HEK293 (cell line): Measurements from ENCODE around the gene PYY.

ENCODE experiments used
- CTCF ChIA-PET: fragments of 350-600 bp; formaldehyde crosslinking; extraction: SDS; loops from one replicate; lab custom pipeline; 2021; ENCODE audit warnings: antibody characterized with exemption; lab: Yijun Ruan, JAX
- POLR2A ChIA-PET: fragments of 300-600 bp; formaldehyde crosslinking; extraction: SDS; loops from one replicate; lab custom pipeline; 2020; ENCODE audit warnings: antibody characterized with exemption, inconsistent platforms; lab: Yijun Ruan, JAX
- H3K27ac ChIP-seq: fragments of 200-500 bp; sonication (Bioruptor generic); 2 replicates; pipeline ENCODE4 v1.5.1; 2014; ENCODE audit warnings: low read depth, low read length, control low read depth, inconsistent platforms; ENCODE audit errors: extremely low read depth
- H3K36me3 ChIP-seq, 2 experiments: fragments of 200-500 bp in 1 of 2; sonication (Bioruptor generic) in 1 of 2; 1 replicate in 1 of 2; 2 replicates in 1 of 2; pipeline ENCODE4 v1.5.1; 2014 to 2017; ENCODE audit warnings: inconsistent platforms in 2 of 2, low read length in 2 of 2; ENCODE audit not compliant: control insufficient read depth in 2 of 2, insufficient read depth in 1 of 2
- H3K4me1 ChIP-seq: fragments of 200-500 bp; sonication (Bioruptor generic); 2 replicates; pipeline ENCODE4 v1.5.1; 2014; ENCODE audit warnings: mild to moderate bottlenecking, low read length, inconsistent platforms; ENCODE audit not compliant: control insufficient read depth, insufficient read depth
- H3K4me3 ChIP-seq: 2 replicates; pipeline ENCODE4 v1.5.1; 2011; ENCODE audit warnings: low read depth, mild to moderate bottlenecking, control low read depth, low read length, moderate library complexity
- H3K9me3 ChIP-seq: fragments of 200-500 bp; sonication (Bioruptor generic); 2 replicates; pipeline ENCODE4 v1.5.1; 2014; ENCODE audit warnings: low read depth, low read length, inconsistent platforms; ENCODE audit not compliant: control insufficient read depth, insufficient read depth
- GLI4 ChIP-seq: fragments of 450-650 bp; formaldehyde crosslinking; IDR thresholded peaks from 2 replicates; pipeline ENCODE4 v1.5.1; 2016; ENCODE audit warnings: missing biosample characterization, missing genetic modification characterization
- PRDM1 ChIP-seq: fragments of 450-650 bp; formaldehyde crosslinking; IDR thresholded peaks from 2 replicates; pipeline ENCODE4; 2016; ENCODE audit warnings: missing biosample characterization, missing genetic modification characterization
- SCRT2 ChIP-seq: fragments of 450-650 bp; formaldehyde crosslinking; IDR thresholded peaks from 2 replicates; pipeline ENCODE4 v1.5.1; 2016; ENCODE audit warnings: missing biosample characterization, missing genetic modification characterization
- SP2 ChIP-seq: fragments of 450-650 bp; formaldehyde crosslinking; IDR thresholded peaks from 2 replicates; pipeline ENCODE4 v1.5.1; 2016; ENCODE audit warnings: missing biosample characterization, missing genetic modification characterization
- ZNF248 ChIP-seq: fragments of 450-650 bp; formaldehyde crosslinking; IDR thresholded peaks from 2 replicates; pipeline ENCODE4 v1.5.1; 2017; ENCODE audit warnings: missing biosample characterization, missing genetic modification characterization
- ZNF366 ChIP-seq: fragments of 450-650 bp; formaldehyde crosslinking; conservative IDR thresholded peaks from 2 replicates; pipeline ENCODE4 v1.5.1; 2016; ENCODE audit warnings: missing biosample characterization, missing genetic modification characterization
- ZNF530 ChIP-seq: fragments of 450-650 bp; formaldehyde crosslinking; IDR thresholded peaks from 2 replicates; pipeline ENCODE4 v1.5.1; 2016; ENCODE audit warnings: low read depth, missing biosample characterization, missing genetic modification characterization
- ZNF560 ChIP-seq: fragments of 450-650 bp; formaldehyde crosslinking; IDR thresholded peaks from 2 replicates; pipeline ENCODE4 v1.5.1; 2017; ENCODE audit warnings: missing biosample characterization, missing genetic modification characterization, borderline replicate concordance
- ZNF747 ChIP-seq: fragments of 450-650 bp; formaldehyde crosslinking; IDR thresholded peaks from 2 replicates; pipeline ENCODE4 v1.5.1; 2016; ENCODE audit warnings: missing biosample characterization, missing genetic modification characterization
- TF ChIP-seq, protein P1 (sequence below): fragments of 450-650 bp; formaldehyde crosslinking; IDR thresholded peaks from 2 replicates; pipeline ENCODE4 v1.5.1; 2016; ENCODE audit warnings: missing biosample characterization, missing genetic modification characterization
- TF ChIP-seq, protein P2 (sequence below): fragments of 450-650 bp; formaldehyde crosslinking; IDR thresholded peaks from 2 replicates; pipeline ENCODE4 v1.5.1; 2017; ENCODE audit warnings: missing biosample characterization, missing genetic modification characterization

PYY gene

DNA sequence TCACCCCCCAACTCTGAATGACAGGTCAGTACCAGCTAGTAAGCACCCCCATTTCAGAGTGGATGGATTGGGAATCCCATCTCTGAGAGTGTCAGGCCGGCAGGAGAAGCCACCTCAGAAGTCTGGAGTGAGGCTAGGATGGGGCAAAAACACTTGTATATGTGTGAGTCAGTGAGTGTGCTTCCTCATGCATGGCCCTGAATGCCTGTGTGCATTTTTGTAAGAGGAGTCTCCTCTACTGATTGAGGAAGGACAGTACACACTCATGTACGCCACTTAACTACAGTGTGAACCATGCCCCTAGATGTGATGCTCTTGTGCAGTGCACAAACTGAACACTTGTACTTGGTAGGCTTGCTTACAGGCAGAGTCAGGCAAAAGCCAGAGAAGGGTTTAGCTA lies 28.4 kb upstream of the PYY start:
- TF ChIP-seq, protein P1, sequence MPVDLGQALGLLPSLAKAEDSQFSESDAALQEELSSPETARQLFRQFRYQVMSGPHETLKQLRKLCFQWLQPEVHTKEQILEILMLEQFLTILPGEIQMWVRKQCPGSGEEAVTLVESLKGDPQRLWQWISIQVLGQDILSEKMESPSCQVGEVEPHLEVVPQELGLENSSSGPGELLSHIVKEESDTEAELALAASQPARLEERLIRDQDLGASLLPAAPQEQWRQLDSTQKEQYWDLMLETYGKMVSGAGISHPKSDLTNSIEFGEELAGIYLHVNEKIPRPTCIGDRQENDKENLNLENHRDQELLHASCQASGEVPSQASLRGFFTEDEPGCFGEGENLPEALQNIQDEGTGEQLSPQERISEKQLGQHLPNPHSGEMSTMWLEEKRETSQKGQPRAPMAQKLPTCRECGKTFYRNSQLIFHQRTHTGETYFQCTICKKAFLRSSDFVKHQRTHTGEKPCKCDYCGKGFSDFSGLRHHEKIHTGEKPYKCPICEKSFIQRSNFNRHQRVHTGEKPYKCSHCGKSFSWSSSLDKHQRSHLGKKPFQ (tag by site-specific recombination): 0 out of 2 replicates have a peak, but pooled peaks have one; percentile 38
- TF ChIP-seq GLI4 (tag by site-specific recombination): no peak
- TF ChIP-seq, all 188 proteins: peak for 1
- Histone ChIP-seq H3K4me3 (no peak overlapping the region), H3K4me1 (no peaks in the 10 kb centered on the region; the same call in 1 of the 2 replicates), H3K27ac (no peak overlapping the region), H3K36me3 (no peaks in the 10 kb centered on the region), H3K9me3 (no peaks in the 10 kb centered on the region)
- CTCF ChIA-PET: interaction anchor here (0.5 to 4.2 kb wide), 6 partner anchors 12 to 103 kb away, joined by 3 to 27 read pairs (median 5); no protein-coding TSS in a partner anchor
- POLR2A ChIA-PET: no interaction called here

DNA sequence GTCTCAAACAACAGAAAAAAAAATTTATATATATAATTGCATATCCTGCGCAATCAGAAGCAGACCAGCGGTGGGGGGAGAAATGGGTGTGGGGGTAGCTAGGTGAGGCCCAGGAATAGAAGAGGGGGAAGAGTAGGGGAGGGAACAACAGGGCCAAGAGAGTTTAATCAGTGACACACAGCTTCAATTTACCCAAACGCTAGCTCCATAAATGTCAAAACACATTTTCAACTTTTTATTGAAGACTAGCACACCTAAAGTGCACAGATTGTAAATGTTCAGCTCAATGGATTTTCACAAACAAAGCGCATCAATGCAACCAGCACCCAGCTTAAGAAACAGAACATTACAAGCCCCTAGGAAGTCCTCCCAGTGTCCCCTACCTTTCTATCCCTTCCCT lies 25.9 kb upstream of the PYY start:
- Histone ChIP-seq H3K36me3 (no peaks in the 10 kb centered on the region), H3K9me3 (no peaks in the 10 kb centered on the region), H3K4me3 (no peak overlapping the region), H3K27ac (no peak overlapping the region), H3K4me1 (no peaks in the 10 kb centered on the region; the same call in 1 of the 2 replicates)
- no peak for TF ChIP-seq ZNF747
- TF ChIP-seq ZNF248 (tag by site-specific recombination): no peak
- TF ChIP-seq, protein P2, sequence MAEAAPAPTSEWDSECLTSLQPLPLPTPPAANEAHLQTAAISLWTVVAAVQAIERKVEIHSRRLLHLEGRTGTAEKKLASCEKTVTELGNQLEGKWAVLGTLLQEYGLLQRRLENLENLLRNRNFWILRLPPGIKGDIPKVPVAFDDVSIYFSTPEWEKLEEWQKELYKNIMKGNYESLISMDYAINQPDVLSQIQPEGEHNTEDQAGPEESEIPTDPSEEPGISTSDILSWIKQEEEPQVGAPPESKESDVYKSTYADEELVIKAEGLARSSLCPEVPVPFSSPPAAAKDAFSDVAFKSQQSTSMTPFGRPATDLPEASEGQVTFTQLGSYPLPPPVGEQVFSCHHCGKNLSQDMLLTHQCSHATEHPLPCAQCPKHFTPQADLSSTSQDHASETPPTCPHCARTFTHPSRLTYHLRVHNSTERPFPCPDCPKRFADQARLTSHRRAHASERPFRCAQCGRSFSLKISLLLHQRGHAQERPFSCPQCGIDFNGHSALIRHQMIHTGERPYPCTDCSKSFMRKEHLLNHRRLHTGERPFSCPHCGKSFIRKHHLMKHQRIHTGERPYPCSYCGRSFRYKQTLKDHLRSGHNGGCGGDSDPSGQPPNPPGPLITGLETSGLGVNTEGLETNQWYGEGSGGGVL: peak; percentile 61
- CTCF ChIA-PET: interaction anchor here (0.6 to 1.8 kb wide), 9 partner anchors 14 to 608 kb away, joined by 3 to 13 read pairs (median 5); partner anchors contain the start of gene CD300LG
- POLR2A ChIA-PET: interaction anchor here (1.1 kb wide), 1 partner anchor 22 kb away, joined by 4 read pairs; no protein-coding TSS in a partner anchor

DNA sequence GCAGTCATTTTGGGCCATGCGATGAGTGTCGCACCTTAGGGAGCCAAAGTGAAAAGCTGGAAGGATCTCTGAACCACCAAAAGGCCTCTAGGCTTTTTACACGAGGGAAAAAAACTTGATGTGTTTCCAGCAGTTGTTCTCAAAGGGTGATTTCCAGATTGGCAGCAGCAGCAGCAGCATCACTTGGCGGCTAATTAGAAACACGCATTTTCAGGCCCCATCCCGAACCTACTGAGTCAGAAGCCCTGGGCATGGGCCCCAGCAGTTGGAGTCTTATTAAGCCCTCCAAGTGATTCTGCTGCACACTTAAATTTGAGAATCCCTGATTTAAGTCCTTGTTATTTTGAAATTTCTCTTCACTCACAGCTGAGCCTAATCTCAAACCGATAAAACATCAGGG lies 25.3 kb upstream of the PYY start:
- ChIA-PET CTCF (interaction anchor here (0.6 to 1.8 kb wide), 9 partner anchors 15 to 607 kb away, joined by 3 to 13 read pairs (median 5); partner anchors contain the start of gene CD300LG), POLR2A (interaction anchor here (1.1 kb wide), 1 partner anchor 21 kb away, joined by 4 read pairs; no protein-coding TSS in a partner anchor)
- no peak overlapping the region for H3K4me3 ChIP-seq
- H3K9me3 ChIP-seq: no peaks in the 10 kb centered on the region
- H3K27ac ChIP-seq: no peak overlapping the region
- no peaks in the 10 kb centered on the region for H3K36me3 ChIP-seq
- TF ChIP-seq SP2 (no peak), ZNF530 (tag by site-specific recombination) (no peak)
- H3K4me1 ChIP-seq: no peaks in the 10 kb centered on the region; the same call in 1 of the 2 replicates

DNA sequence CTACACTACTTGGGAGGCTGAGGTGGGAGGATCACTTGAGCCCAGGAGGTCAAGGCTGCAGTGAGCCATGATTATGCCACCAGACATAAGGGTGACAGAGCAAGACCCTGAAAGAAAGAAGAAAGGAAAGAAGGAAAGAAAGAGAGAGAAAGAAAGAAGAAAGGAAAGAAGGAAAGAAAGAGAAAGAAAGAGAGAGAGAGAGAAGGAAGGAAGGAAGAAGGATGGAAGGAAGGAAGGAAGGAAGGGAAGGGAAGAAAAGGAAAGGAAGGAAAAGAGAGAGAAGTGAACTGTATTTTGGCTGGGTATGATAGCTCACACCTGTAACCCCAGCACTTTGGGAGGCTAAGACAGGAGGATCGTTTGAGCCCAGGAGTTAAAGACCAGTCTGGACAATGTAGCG lies 24.3 kb upstream of the PYY start:
- H3K27ac ChIP-seq: no peak overlapping the region
- TF ChIP-seq ZNF366 (tag by site-specific recombination): peak; percentile 98
- no peak for TF ChIP-seq ZNF560
- peak; percentile 88 for TF ChIP-seq PRDM1 (tag by site-specific recombination)
- peak; percentile 40; the same call in 1 of the 2 replicates for TF ChIP-seq SCRT2 (tag by site-specific recombination)
- CTCF ChIA-PET: no interaction called here

More for the DNA sequence above, 24.3 kb upstream of the PYY start:
- H3K36me3 ChIP-seq: no peaks in the 10 kb centered on the region
- no peak overlapping the region for H3K4me3 ChIP-seq
- POLR2A ChIA-PET: no interaction called here
- H3K4me1 ChIP-seq: no peaks in the 10 kb centered on the region
- no peaks in the 10 kb centered on the region for H3K9me3 ChIP-seq
